Keratinocyte (primary cell): Measurements from ENCODE around the gene TRAF1. TPM values are rescaled to one million over a fixed set of nuclear protein-coding genes. Genes with fewer than 3 reads are reported as not detected.

ENCODE experiments used
- DNase-seq: peaks from one replicate; pipeline ENCODE4 v3.0.0-alpha.2; 2011; ENCODE audit warnings: low read depth, missing footprints, low spot score
- FAIRE-seq: peaks from 2 replicates; lab custom pipeline; 2011; peaks lifted over from hg19 to GRCh38; lab: Jason Lieb, UNC
- H2AFZ ChIP-seq: 2 replicates; pipeline ENCODE4 v1.6.0; 2012; ENCODE audit warnings: low read length, control low read depth, inconsistent platforms; ENCODE audit not compliant: control insufficient read depth
- H3K27ac ChIP-seq: 2 replicates; pipeline ENCODE4 v1.5.1; 2011; ENCODE audit warnings: low read length; ENCODE audit not compliant: control insufficient read depth, insufficient read depth
- H3K27me3 ChIP-seq: 3 replicates; pipeline ENCODE4 v1.6.0; 2011; ENCODE audit warnings: low read length; ENCODE audit not compliant: control insufficient read depth, insufficient read depth; ENCODE audit errors: extremely low read depth
- H3K36me3 ChIP-seq, 2 experiments: 2 replicates in 1 of 2; 3 replicates in 1 of 2; pipeline ENCODE4 v1.5.1; 2011; ENCODE audit warnings: low read length in 2 of 2, mild to moderate bottlenecking in 1 of 2; ENCODE audit not compliant: control insufficient read depth in 2 of 2, insufficient read depth in 2 of 2; ENCODE audit errors: extremely low read depth in 1 of 2
- H3K4me1 ChIP-seq: 3 replicates; pipeline ENCODE4 v1.5.1; 2011; ENCODE audit warnings: low read length; ENCODE audit not compliant: control insufficient read depth, insufficient read depth; ENCODE audit errors: extremely low read depth
- H3K4me2 ChIP-seq: 3 replicates; pipeline ENCODE4 v1.6.0; 2011; ENCODE audit warnings: low read depth, low read length; ENCODE audit not compliant: control insufficient read depth, insufficient read depth; ENCODE audit errors: extremely low read depth
- H3K4me3 ChIP-seq, 3 experiments: fragments of 200-600 bp in 1 of 3; sonication (generic) in 1 of 3; 2 replicates in 2 of 3; 3 replicates in 1 of 3; pipeline ENCODE4 v1.5.1; 2011 to 2016; ENCODE audit warnings: low read length in 3 of 3, mild to moderate bottlenecking in 3 of 3, control low read depth in 2 of 3, inconsistent platforms in 1 of 3, low read depth in 1 of 3, mixed read lengths in 1 of 3, mixed run types in 1 of 3, moderate library complexity in 1 of 3; ENCODE audit not compliant: control insufficient read depth in 2 of 3, insufficient read depth in 2 of 3; ENCODE audit errors: extremely low read depth in 1 of 3
- H3K79me2 ChIP-seq: 2 replicates; pipeline ENCODE4 v1.6.0; 2012; ENCODE audit warnings: low read length; ENCODE audit not compliant: control insufficient read depth, insufficient read depth
- H3K9ac ChIP-seq: 3 replicates; pipeline ENCODE4 v1.6.0; 2011; ENCODE audit warnings: low read length; ENCODE audit not compliant: control insufficient read depth, insufficient read depth; ENCODE audit errors: extremely low read depth
- H3K9me1 ChIP-seq: 3 replicates; pipeline ENCODE4 v1.6.0; 2011; ENCODE audit warnings: low read length; ENCODE audit not compliant: control insufficient read depth, insufficient read depth; ENCODE audit errors: extremely low read depth
- H3K9me3 ChIP-seq: 2 replicates; pipeline ENCODE4 v1.5.1; 2012; ENCODE audit warnings: low read depth, low read length; ENCODE audit not compliant: control insufficient read depth
- H4K20me1 ChIP-seq: 3 replicates; pipeline ENCODE4 v1.6.0; 2011; ENCODE audit warnings: low read length; ENCODE audit not compliant: control insufficient read depth, insufficient read depth; ENCODE audit errors: extremely low read depth
- EZH2 ChIP-seq: IDR thresholded peaks from one replicate; pipeline ENCODE4 v1.6.1; 2012; ENCODE audit warnings: inconsistent platforms, mild to moderate bottlenecking, low read length, moderate library complexity
- dilution Hi-C: fragments of 300-500 bp; cut with MboI; formaldehyde crosslinking; loops from one replicate; pipeline ENCODE4 v1.7.0; 2020; ENCODE audit warnings: low sequenced_read_pairs; ENCODE audit not compliant: extremely low pct_ligation_motif_present
- polyA plus RNA-seq, 5 experiments: library from polyadenylated mRNA; depleted of rRNA in 3 of 5; stranded (reverse) in 3 of 5; stranded (forward) in 1 of 5; unstranded in 1 of 5; fragments of >200 nt; gene quantifications; 1 replicate in 1 of 5; 2 replicates in 3 of 5; 3 replicates in 1 of 5; pipeline versions ENCODE4 v1.2.1 to v1.2.3, GENCODE V29; 2011 to 2012; ENCODE audit warnings: missing spikeins in 2 of 5, low read depth in 1 of 5, low replicate concordance in 1 of 5
- TF ChIP-seq, protein P1 (sequence below), 3 experiments: IDR thresholded peaks in 1 of 3; conservative IDR thresholded peaks in 1 of 3; optimal IDR thresholded peaks in 1 of 3; 2 replicates in 2 of 3; 3 replicates in 1 of 3; pipeline versions ENCODE3 to v1.5.1; 2011; ENCODE audit warnings: low read length in 3 of 3, mild to moderate bottlenecking in 3 of 3, moderate library complexity in 2 of 3, control low read depth in 1 of 3, inconsistent platforms in 1 of 3; ENCODE audit not compliant: insufficient read depth in 2 of 3; ENCODE audit errors: extremely low read depth in 1 of 3

The TRAF1 gene
- polyA plus RNA-seq, 1 donor (not counting 4 experiments of a cell fraction or from before 2014, with no cell fraction given), result 1.2 TPM

DNA sequence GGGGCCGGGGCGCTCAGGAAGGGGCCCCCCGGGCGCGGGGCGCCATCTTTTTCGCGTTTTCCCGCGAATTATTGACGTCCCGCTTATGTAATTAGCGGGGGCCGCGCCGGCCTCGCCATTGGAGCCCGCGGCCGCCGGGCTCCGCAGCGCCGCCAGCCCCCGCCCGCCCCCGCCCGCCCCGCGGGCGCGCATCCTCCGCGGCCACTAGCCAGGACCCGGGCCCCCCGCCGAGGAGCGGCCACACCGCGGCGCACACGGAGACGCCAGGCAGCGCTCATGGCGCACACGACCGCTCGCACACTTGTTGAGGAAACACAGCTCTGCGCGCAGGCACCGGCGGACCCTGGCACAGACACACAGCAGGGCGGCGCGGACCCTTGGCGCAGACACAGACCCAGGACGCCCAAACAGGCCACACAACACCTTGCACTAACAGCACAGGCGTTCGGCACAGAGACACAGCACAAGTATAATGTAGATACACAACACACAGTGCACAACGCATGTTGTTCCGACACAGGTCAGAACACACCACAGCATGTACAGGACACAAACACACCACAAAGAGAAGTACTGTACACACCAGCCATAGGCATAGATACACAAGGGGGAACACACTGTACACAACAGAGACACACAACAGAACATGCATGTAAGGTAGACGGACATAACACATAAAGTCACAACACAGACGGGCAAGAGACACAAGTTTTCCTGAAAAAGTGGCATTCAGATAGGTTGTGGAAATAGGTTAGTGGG, 49.1 kb downstream of the TRAF1 start:
- TF ChIP-seq, protein P1, sequence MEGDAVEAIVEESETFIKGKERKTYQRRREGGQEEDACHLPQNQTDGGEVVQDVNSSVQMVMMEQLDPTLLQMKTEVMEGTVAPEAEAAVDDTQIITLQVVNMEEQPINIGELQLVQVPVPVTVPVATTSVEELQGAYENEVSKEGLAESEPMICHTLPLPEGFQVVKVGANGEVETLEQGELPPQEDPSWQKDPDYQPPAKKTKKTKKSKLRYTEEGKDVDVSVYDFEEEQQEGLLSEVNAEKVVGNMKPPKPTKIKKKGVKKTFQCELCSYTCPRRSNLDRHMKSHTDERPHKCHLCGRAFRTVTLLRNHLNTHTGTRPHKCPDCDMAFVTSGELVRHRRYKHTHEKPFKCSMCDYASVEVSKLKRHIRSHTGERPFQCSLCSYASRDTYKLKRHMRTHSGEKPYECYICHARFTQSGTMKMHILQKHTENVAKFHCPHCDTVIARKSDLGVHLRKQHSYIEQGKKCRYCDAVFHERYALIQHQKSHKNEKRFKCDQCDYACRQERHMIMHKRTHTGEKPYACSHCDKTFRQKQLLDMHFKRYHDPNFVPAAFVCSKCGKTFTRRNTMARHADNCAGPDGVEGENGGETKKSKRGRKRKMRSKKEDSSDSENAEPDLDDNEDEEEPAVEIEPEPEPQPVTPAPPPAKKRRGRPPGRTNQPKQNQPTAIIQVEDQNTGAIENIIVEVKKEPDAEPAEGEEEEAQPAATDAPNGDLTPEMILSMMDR (optimal IDR thresholded peaks at IDR 0.05 in 1 of 3, IDR thresholded peaks at IDR 0.05 in 1 of 3, conservative IDR thresholded peaks at IDR 0.05 in 1 of 3; ENCODE audit: extremely low read depth in 1 of 3, insufficient read depth in 2 of 3, low read length in 3 of 3), result peak in 1 of 3 experiments; percentile 45
- no peak for TF ChIP-seq EZH2
- Histone ChIP-seq H3K4me3 (peak overlapping the region; percentile 51 to 76 (median 62)), H3K4me2 (peak overlapping the region; percentile 89), H3K9me3 (no peaks in the 10 kb centered on the region), H4K20me1 (no peaks in the 10 kb centered on the region), H3K79me2 (no peaks in the 10 kb centered on the region), H3K4me1 (peaks cover 34% of the 10 kb centered on the region), H2AFZ (peak overlapping the region; percentile 96), H3K27ac (peak overlapping the region; percentile 44), H3K9ac (peak overlapping the region; percentile 71), H3K27me3 (no peaks in the 10 kb centered on the region), H3K36me3 (peaks cover 0 to 11% of the 10 kb centered on the region in 2 experiments), H3K9me1 (no peaks in the 10 kb centered on the region)
- dilution Hi-C loops, result no loop called here
- DNase-seq (no peak), FAIRE-seq (no peak)

DNA sequence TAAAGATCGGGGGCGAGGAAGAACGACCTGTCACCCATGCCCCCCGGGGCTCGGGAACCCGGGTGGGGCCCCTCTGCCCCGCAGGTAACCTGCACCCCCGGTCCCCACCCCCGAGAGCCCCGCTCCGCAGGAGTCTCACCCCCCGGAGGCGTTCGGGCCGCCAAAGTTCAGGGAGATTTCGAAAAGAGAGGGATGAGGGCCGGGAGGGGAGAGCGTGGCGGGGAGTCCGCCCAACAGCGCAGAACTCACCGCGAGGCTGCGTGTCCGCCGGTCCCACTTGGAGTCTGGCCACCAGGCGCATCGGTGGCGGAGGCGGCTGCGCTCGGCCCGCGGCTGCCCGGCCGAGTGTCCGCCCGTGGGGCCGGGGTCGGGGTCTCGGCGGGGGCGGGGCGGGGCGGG, 49.8 kb downstream of the TRAF1 start, which contains the start of gene PHF19:
PHF19 (minus strand) TSS at position 347 of the 399 bp plus-strand sequence. CDS start 2,447 bp downstream, outside the sequence.
- Histone ChIP-seq H2AFZ (peak within 1 kb of the TSS; percentile 96), H3K4me2 (peak within 1 kb of the TSS; percentile 89), H3K27me3 (no peaks in the 10 kb centered on the region), H3K4me3 (peak within 1 kb of the TSS; percentile 51 to 82 (median 76)), H3K27ac (peak within 1 kb of the TSS; percentile 80), H3K9me1 (no peaks in the 10 kb centered on the region), H4K20me1 (no peaks in the 10 kb centered on the region), H3K9ac (peak within 1 kb of the TSS; percentile 79), H3K36me3 (peaks cover 1 to 16% of the 10 kb centered on the region in 2 experiments), H3K9me3 (no peaks in the 10 kb centered on the region), H3K4me1 (peaks cover 34% of the 10 kb centered on the region), H3K79me2 (no peaks in the 10 kb centered on the region)
- FAIRE-seq (no peak), DNase-seq (no peak)
- dilution Hi-C loops, result no loop called here
- TF ChIP-seq, protein P1 (optimal IDR thresholded peaks at IDR 0.05 in 1 of 3, IDR thresholded peaks at IDR 0.05 in 1 of 3, conservative IDR thresholded peaks at IDR 0.05 in 1 of 3; ENCODE audit: extremely low read depth in 1 of 3, insufficient read depth in 2 of 3, low read length in 3 of 3), result no peak
